HepG2 (cell line): Measurements from ENCODE around the gene ACSL6. TPM values are rescaled to one million over a fixed set of nuclear protein-coding genes. Genes with fewer than 3 reads are reported as not detected.
A peak's percentile ranks its signal among the peaks of the same experiment; 100 is the strongest.

Experiments
- BRCA1 ChIP-seq: sonication (generic); formaldehyde crosslinking; IDR thresholded peaks from 2 replicates; pipeline ENCODE4 v1.4.0; 2020; ENCODE audit warnings: missing genetic modification reagents
- ELF3 ChIP-seq: IDR thresholded peaks from 2 replicates; pipeline ENCODE4 v1.6.1; 2016; ENCODE audit warnings: missing genetic modification reagents, missing compliant biosample characterization
- FOXK2 ChIP-seq: fragments of 450-650 bp; IDR thresholded peaks from 2 replicates; pipeline ENCODE4 v1.6.1; 2016
- HIVEP1 ChIP-seq: sonication (generic); formaldehyde crosslinking; IDR thresholded peaks from 2 replicates; pipeline ENCODE4 v1.4.0; 2020; ENCODE audit warnings: mild to moderate bottlenecking, missing genetic modification reagents
- HNRNPL ChIP-seq: fragments of 200-400 bp; formaldehyde crosslinking; IDR thresholded peaks from 2 replicates; pipeline ENCODE4 v1.6.1; 2017; ENCODE audit warnings: mild to moderate bottlenecking, low read depth, low read length
- HOXA5 ChIP-seq: sonication (generic); formaldehyde crosslinking; IDR thresholded peaks from 2 replicates; pipeline ENCODE4 v1.4.0; 2020; ENCODE audit warnings: missing genetic modification reagents
- LCORL ChIP-seq, 2 experiments: fragments of 450-650 bp in 1 of 2; sonication (generic) in 1 of 2; formaldehyde crosslinking in 1 of 2; IDR thresholded peaks; 2 replicates each; pipeline versions ENCODE4 v1.5.0 to v1.6.1; 2017 to 2020; ENCODE audit warnings: antibody characterized with exemption in 1 of 2, missing genetic modification reagents in 1 of 2
- MED1 ChIP-seq: sonication (generic); formaldehyde crosslinking; IDR thresholded peaks from 2 replicates; pipeline ENCODE4 v1.4.0; 2020; ENCODE audit warnings: missing genetic modification reagents
- MXI1 ChIP-seq: IDR thresholded peaks from 3 replicates; pipeline ENCODE4 v1.6.1; 2012; ENCODE audit warnings: low read depth, low read length, inconsistent platforms, borderline replicate concordance
- NR2F1 ChIP-seq, 2 experiments: fragments of 450-650 bp in 1 of 2; formaldehyde crosslinking in 1 of 2; IDR thresholded peaks; 2 replicates each; pipeline versions ENCODE4 v1.5.0 to v1.6.1; 2016 to 2020; ENCODE audit warnings: mild to moderate bottlenecking in 1 of 2, missing compliant biosample characterization in 1 of 2, missing genetic modification reagents in 1 of 2, moderate library complexity in 1 of 2
- SALL1 ChIP-seq: sonication (generic); formaldehyde crosslinking; IDR thresholded peaks from 2 replicates; pipeline ENCODE4 v1.8.0; 2022; ENCODE audit warnings: mild to moderate bottlenecking, missing genetic modification reagents
- SP4 ChIP-seq: sonication (generic); formaldehyde crosslinking; IDR thresholded peaks from 2 replicates; pipeline ENCODE4 v1.8.1; 2023; ENCODE audit warnings: mild to moderate bottlenecking, missing genetic modification reagents
- SRSF1 ChIP-seq: fragments of 200-400 bp; formaldehyde crosslinking; optimal IDR thresholded peaks from 2 replicates; pipeline ENCODE3; 2017; ENCODE audit warnings: mild to moderate bottlenecking, low read depth, low read length, moderate library complexity
- ZFP37 ChIP-seq: sonication (generic); formaldehyde crosslinking; IDR thresholded peaks from 2 replicates; pipeline ENCODE4 v1.4.0; 2020; ENCODE audit warnings: missing genetic modification reagents, borderline replicate concordance
- ZNF343 ChIP-seq: sonication (generic); formaldehyde crosslinking; IDR thresholded peaks from 2 replicates; pipeline ENCODE4 v1.4.0; 2020; ENCODE audit warnings: mild to moderate bottlenecking, missing genetic modification reagents
- ZNF383 ChIP-seq: sonication (generic); formaldehyde crosslinking; IDR thresholded peaks from 2 replicates; pipeline ENCODE4 v1.4.0; 2020; ENCODE audit warnings: missing genetic modification reagents, mild to moderate bottlenecking, borderline replicate concordance
- ZNF460 ChIP-seq: sonication (generic); formaldehyde crosslinking; IDR thresholded peaks from 2 replicates; pipeline ENCODE4 v1.5.1; 2020; ENCODE audit warnings: missing genetic modification reagents, mild to moderate bottlenecking, borderline replicate concordance
- ZNF549 ChIP-seq: sonication (generic); formaldehyde crosslinking; IDR thresholded peaks from 2 replicates; pipeline ENCODE4 v1.5.0; 2020; ENCODE audit warnings: missing genetic modification reagents
- ZNF672 ChIP-seq: sonication (generic); formaldehyde crosslinking; IDR thresholded peaks from 2 replicates; pipeline ENCODE4 v1.8.1; 2022; ENCODE audit warnings: missing genetic modification reagents
- ZNF674 ChIP-seq: sonication (generic); formaldehyde crosslinking; IDR thresholded peaks from 2 replicates; pipeline ENCODE4 v1.5.0; 2020; ENCODE audit warnings: low read depth, mild to moderate bottlenecking, missing genetic modification reagents
- ZNF710 ChIP-seq: sonication (generic); formaldehyde crosslinking; IDR thresholded peaks from 2 replicates; pipeline ENCODE4 v1.5.0; 2020; ENCODE audit warnings: mild to moderate bottlenecking, missing genetic modification reagents, borderline replicate concordance
- ZNF784 ChIP-seq: sonication (generic); formaldehyde crosslinking; IDR thresholded peaks from 2 replicates; pipeline ENCODE4 v1.5.1; 2020; ENCODE audit warnings: missing genetic modification reagents, mild to moderate bottlenecking, borderline replicate concordance
- ZNF792 ChIP-seq: IDR thresholded peaks from 2 replicates; pipeline ENCODE4 v1.6.1; 2016
- polyA plus RNA-seq, 8 experiments: library from polyadenylated mRNA; depleted of rRNA in 3 of 8; stranded (reverse) in 7 of 8; unstranded in 1 of 8; fragments of >200 nt; fragmentation: Illumina TruSeq in 4 of 8; extraction: Trizol in 4 of 8; gene quantifications; 2 replicates each; pipeline versions ENCODE4 v1.2.1 to v1.2.3, GENCODE V29; 2011 to 2016; ENCODE audit warnings: low read depth in 4 of 8, missing spikeins in 1 of 8, mixed read lengths in 1 of 8; ENCODE audit not compliant: insufficient read depth in 1 of 8
- total RNA-seq, 5 experiments: library from RNA; depleted of rRNA; stranded (reverse); fragments of >200 nt; fragmentation: Illumina TruSeq; extraction: Trizol; gene quantifications; 2 replicates each; pipeline ENCODE4 v1.2.3, GENCODE V29; 2016; ENCODE audit warnings: low read depth in 1 of 5
- TF ChIP-seq, protein P1 (sequence below): sonication (generic); formaldehyde crosslinking; IDR thresholded peaks from 2 replicates; pipeline ENCODE4 v1.4.0; 2020; ENCODE audit warnings: mild to moderate bottlenecking, missing genetic modification reagents, borderline replicate concordance

The ACSL6 gene
- total and polyA plus RNA-seq, 2 of the 13 experiments (the other 11 are each of a cell fraction or from before 2014, with no cell fraction given): 3.7 to 3.8 TPM

GRCh38 chr5:132001647-132002561, 9.6 kb downstream of the ACSL6 start (continued):
- TF ChIP-seq, protein P1, sequence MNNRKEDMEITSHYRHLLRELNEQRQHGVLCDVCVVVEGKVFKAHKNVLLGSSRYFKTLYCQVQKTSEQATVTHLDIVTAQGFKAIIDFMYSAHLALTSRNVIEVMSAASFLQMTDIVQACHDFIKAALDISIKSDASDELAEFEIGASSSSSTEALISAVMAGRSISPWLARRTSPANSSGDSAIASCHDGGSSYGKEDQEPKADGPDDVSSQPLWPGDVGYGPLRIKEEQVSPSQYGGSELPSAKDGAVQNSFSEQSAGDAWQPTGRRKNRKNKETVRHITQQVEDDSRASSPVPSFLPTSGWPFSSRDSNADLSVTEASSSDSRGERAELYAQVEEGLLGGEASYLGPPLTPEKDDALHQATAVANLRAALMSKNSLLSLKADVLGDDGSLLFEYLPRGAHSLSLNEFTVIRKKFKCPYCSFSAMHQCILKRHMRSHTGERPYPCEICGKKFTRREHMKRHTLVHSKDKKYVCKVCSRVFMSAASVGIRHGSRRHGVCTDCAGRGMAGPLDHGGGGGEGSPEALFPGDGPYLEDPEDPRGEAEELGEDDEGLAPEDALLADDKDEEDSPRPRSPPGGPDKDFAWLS (CRISPR knock-in tag): peak; percentile 17; the same call in 1 of the 2 replicates
- TF ChIP-seq MXI1 (peak; percentile 19; the same call in 1 of the 3 replicates), BRCA1 (no peak), HNRNPL (no peak), ZNF674 (CRISPR knock-in tag) (no peak), ZNF460 (CRISPR knock-in tag) (no peak), NR2F1 (CRISPR knock-in tag; IDR thresholded peaks at IDR 0.05) (peak in 1 of 2 experiments; percentile 38; a peak in 1 of 4 replicates), LCORL (IDR thresholded peaks at IDR 0.05) (peak; percentile 89), LCORL (CRISPR knock-in tag; IDR thresholded peaks at IDR 0.05) (peak; percentile 100), MED1 (CRISPR knock-in tag) (peak; percentile 96), ELF3 (CRISPR knock-in tag) (peak; percentile 95), ZNF672 (CRISPR knock-in tag) (no peak), ZNF784 (CRISPR knock-in tag) (0 out of 2 replicates have a peak, but pooled peaks have one; percentile 15), ZNF792 (CRISPR knock-in tag) (peak; percentile 74; the same call in 1 of the 2 replicates), ZNF710 (peak; percentile 95), HIVEP1 (CRISPR knock-in tag) (peak; percentile 26; the same call in 1 of the 2 replicates), SP4 (CRISPR knock-in tag) (peak; percentile 63; the same call in 1 of the 2 replicates), SALL1 (CRISPR knock-in tag) (peak; percentile 99), ZNF383 (peak; percentile 35; the same call in 1 of the 2 replicates), ZFP37 (CRISPR knock-in tag) (peak; percentile 66; the same call in 1 of the 2 replicates), HOXA5 (peak; percentile 28; the same call in 1 of the 2 replicates), FOXK2 (peak; percentile 43; the same call in 1 of the 2 replicates), ZNF343 (CRISPR knock-in tag) (0 out of 2 replicates have a peak, but pooled peaks have one; percentile 43), ZNF549 (CRISPR knock-in tag) (peak; percentile 83; the same call in 1 of the 2 replicates), SRSF1 (no peak)
